Fibroblast of gingiva (primary cell): ENCODE data around the gene MAP2K4.
"Not testable (repeated sequence)": the region's sequence is repeated elsewhere in the genome, so short reads cannot be mapped to it uniquely, and the experiment has no call there.

Source experiments
- DNase-seq: peaks from one replicate; pipeline ENCODE4 v3.0.0-alpha.2; 2011; ENCODE audit warnings: low read depth

MAP2K4 gene

GRCh38 chr17:12162187-12162586, 141.5 kb downstream of the MAP2K4 start:
- not testable (repeated sequence) for DNase-seq

DNA sequence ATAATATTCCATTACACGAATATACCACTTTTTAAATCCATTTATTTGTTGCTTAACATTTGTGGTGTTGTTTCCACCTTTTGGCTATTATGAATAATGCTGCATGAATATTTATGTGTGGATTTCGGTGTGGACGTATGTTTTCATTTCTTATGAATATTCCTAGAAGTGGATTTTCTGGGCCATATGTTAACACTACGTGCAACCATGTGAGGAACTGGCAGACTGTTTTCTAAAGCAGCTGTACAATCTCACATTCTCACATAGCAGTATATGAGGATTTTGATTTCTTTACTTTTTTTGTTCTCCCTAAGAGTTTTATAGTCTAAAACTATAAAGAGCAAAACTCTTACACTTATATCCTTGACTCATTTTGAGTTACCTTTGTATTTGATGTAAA, 143.4 kb downstream of the MAP2K4 start:
- DNase-seq: no peak

GRCh38 chr17:12178644-12179330, 158.1 kb downstream of the MAP2K4 start:
- DNase-seq: no peak

- peak; percentile 42 for DNase-seq
These were observed 160.1 kb downstream of the MAP2K4 start for GRCh38 chr17:12180644-12181261.

DNA sequence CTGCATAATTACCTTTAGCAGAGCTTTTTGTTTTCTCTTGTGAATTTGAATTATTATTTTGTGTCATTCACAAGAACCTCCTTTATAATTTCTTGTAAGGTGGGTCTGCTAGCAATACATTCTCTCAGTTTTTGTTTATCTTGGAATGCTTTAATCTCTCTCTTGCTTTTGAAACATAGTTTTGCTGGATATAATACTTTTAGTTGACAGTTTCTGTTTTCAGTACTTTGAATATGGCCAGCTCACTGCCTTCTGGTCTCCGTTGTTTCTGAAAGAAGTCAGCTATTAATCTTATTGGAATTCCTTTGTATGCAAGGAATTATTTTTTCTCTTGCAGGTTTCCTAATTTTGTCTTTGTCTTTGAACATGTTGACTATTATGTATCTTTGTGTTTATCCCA, 167.0 kb downstream of the MAP2K4 start:
- DNase-seq: no peak

DNA sequence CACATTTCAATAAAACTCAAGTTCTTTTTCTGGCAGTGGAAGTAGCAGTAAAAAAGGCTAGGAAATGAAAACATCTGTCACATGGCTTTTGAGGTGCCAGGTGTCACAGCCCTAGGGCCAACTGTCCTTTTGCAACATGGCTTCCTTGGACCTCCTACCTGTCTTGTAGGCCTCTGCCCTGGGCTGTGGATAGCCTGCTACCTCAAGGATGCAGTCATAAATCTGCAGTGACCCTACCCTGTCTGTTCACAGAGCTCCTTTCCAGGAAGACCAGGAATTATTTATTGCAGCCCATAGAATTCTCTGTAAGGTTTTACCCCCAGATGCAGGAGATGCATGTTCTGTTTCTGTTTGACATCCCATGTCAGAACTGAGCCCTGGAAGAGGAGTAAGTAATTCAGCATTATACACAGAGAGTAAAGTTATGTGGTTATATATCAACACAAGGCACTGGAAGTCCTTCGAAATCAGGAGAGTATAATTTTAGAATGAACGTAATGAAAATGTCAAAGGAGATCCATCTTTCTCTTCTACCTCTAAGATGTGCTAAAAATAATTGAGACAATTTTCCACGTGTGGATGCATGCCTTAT, 172.6 kb downstream of the MAP2K4 start:
- DNase-seq: no peak
